NCI-H1092 (cell line): ENCODE results near the gene POC5.
"Not testable (repeated sequence)": the region's sequence is repeated elsewhere in the genome, so short reads cannot be mapped to it uniquely, and the experiment has no call there.

Experiments
- DNase-seq: peaks from one replicate; lab custom pipeline; 2025; lab: John Stamatoyannopoulos, UW

Gene POC5

GRCh38 chr5:75717082-75717922 is at the start of gene POC5:
Gene POC5, minus strand, starts transcription at chr5:75717437. Its CDS starts 4,500 bp downstream, at chr5:75712937.
- peak; percentile 92 for DNase-seq

GRCh38 chr5:75758116-75758515 is 40.9 kb upstream of the POC5 start:
- no peak for DNase-seq

GRCh38 chr5:75756981-75757380 is 39.7 kb upstream of the POC5 start:
- no peak for DNase-seq

GRCh38 chr5:75756211-75756610 is 39.0 kb upstream of the POC5 start:
- no peak for DNase-seq

GRCh38 chr5:75753182-75753581 is 35.9 kb upstream of the POC5 start:
- DNase-seq: no peak

GRCh38 chr5:75744355-75744754 is 27.1 kb upstream of the POC5 start:
- no peak for DNase-seq

- no peak for DNase-seq
These were observed 19.0 kb upstream of the POC5 start for GRCh38 chr5:75736273-75736672.

GRCh38 chr5:75734913-75735789 is 17.9 kb upstream of the POC5 start:
- no peak for DNase-seq

GRCh38 chr5:75733767-75734166 is 16.5 kb upstream of the POC5 start:
- DNase-seq: no peak

- DNase-seq: not testable (repeated sequence)
These were observed 14.3 kb upstream of the POC5 start for GRCh38 chr5:75731515-75731914.

- no peak for DNase-seq
These were observed 12.1 kb upstream of the POC5 start for GRCh38 chr5:75729321-75729720.

GRCh38 chr5:75727931-75728330 is 10.7 kb upstream of the POC5 start:
- DNase-seq: no peak

GRCh38 chr5:75726224-75726623 is 9.0 kb upstream of the POC5 start:
- DNase-seq: not testable (repeated sequence)

GRCh38 chr5:75723378-75723777 is 6.1 kb upstream of the POC5 start:
- no peak for DNase-seq

GRCh38 chr5:75721573-75721972 is 4.3 kb upstream of the POC5 start:
- DNase-seq: no peak

- DNase-seq: no peak
These were observed 3.6 kb upstream of the POC5 start for GRCh38 chr5:75720882-75721281.

GRCh38 chr5:75716715-75717081 is 539 bp downstream of the POC5 start:
- no peak for DNase-seq

GRCh38 chr5:75712091-75712490 is 5.1 kb downstream of the POC5 start:
- no peak for DNase-seq

- no peak for DNase-seq
These were observed 6.1 kb downstream of the POC5 start for GRCh38 chr5:75711151-75711550.

- no peak for DNase-seq
These were observed 6.6 kb downstream of the POC5 start for GRCh38 chr5:75710637-75711036.

GRCh38 chr5:75707911-75708509 is 9.2 kb downstream of the POC5 start:
- DNase-seq: no peak

- DNase-seq: no peak
These were observed 10.5 kb downstream of the POC5 start for GRCh38 chr5:75706775-75707174.

GRCh38 chr5:75706016-75706415 is 11.2 kb downstream of the POC5 start:
- DNase-seq: no peak
